GM06990 (cell line): ENCODE results near the gene DFFB.

ENCODE experiments used
- DNase-seq: peaks from one replicate; pipeline ENCODE4 v3.0.0-alpha.2; 2011; ENCODE audit not compliant: insufficient read length; ENCODE audit errors: extremely low read depth
- H3K27me3 ChIP-seq: replicated peaks from 2 replicates; pipeline ENCODE4 v1.6.0; 2011; ENCODE audit warnings: low read length; ENCODE audit not compliant: control insufficient read depth, insufficient read depth
- H3K36me3 ChIP-seq: 2 replicates; pipeline ENCODE4 v1.5.1; 2011; ENCODE audit warnings: low read length; ENCODE audit not compliant: control insufficient read depth, insufficient read depth
- H3K4me3 ChIP-seq: replicated peaks from 2 replicates; pipeline ENCODE4 v1.5.1; 2011; ENCODE audit warnings: low read depth, mild to moderate bottlenecking, control low read depth, low read length
- TF ChIP-seq, protein P1 (sequence below): IDR thresholded peaks from 2 replicates; pipeline ENCODE4 v1.5.1; 2011; ENCODE audit warnings: low read length, control low read depth, mild to moderate bottlenecking, inconsistent platforms; ENCODE audit not compliant: insufficient read depth, poor library complexity, severe bottlenecking

DFFB gene

DNA sequence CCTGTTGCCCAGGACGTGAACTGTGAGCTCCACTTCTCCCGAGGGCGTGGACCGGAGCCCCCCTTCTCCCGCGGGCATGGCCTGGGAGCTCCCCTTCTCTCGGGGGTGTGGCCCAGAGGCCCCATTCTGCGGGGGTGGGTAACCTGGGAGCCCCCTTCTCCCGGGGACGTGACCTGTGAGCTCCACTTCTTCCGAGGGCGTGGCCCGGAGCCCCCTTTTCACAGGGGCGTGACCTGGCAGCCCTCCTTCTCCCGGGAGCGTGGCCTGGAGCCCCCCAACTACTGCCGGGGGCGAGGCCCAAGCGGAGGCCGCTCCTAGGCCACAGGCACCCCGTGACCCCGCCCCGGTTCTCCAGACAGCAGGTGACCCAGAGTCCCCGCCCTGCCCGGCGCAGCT is 42.5 kb downstream of the DFFB start:
- no peaks in the 10 kb centered on the region for H3K36me3 ChIP-seq
- no peaks in the 10 kb centered on the region for H3K27me3 ChIP-seq
- peak overlapping the region; percentile 95 for H3K4me3 ChIP-seq
- TF ChIP-seq, protein P1, sequence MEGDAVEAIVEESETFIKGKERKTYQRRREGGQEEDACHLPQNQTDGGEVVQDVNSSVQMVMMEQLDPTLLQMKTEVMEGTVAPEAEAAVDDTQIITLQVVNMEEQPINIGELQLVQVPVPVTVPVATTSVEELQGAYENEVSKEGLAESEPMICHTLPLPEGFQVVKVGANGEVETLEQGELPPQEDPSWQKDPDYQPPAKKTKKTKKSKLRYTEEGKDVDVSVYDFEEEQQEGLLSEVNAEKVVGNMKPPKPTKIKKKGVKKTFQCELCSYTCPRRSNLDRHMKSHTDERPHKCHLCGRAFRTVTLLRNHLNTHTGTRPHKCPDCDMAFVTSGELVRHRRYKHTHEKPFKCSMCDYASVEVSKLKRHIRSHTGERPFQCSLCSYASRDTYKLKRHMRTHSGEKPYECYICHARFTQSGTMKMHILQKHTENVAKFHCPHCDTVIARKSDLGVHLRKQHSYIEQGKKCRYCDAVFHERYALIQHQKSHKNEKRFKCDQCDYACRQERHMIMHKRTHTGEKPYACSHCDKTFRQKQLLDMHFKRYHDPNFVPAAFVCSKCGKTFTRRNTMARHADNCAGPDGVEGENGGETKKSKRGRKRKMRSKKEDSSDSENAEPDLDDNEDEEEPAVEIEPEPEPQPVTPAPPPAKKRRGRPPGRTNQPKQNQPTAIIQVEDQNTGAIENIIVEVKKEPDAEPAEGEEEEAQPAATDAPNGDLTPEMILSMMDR: peak; percentile 24
- no peak for DNase-seq

DNA sequence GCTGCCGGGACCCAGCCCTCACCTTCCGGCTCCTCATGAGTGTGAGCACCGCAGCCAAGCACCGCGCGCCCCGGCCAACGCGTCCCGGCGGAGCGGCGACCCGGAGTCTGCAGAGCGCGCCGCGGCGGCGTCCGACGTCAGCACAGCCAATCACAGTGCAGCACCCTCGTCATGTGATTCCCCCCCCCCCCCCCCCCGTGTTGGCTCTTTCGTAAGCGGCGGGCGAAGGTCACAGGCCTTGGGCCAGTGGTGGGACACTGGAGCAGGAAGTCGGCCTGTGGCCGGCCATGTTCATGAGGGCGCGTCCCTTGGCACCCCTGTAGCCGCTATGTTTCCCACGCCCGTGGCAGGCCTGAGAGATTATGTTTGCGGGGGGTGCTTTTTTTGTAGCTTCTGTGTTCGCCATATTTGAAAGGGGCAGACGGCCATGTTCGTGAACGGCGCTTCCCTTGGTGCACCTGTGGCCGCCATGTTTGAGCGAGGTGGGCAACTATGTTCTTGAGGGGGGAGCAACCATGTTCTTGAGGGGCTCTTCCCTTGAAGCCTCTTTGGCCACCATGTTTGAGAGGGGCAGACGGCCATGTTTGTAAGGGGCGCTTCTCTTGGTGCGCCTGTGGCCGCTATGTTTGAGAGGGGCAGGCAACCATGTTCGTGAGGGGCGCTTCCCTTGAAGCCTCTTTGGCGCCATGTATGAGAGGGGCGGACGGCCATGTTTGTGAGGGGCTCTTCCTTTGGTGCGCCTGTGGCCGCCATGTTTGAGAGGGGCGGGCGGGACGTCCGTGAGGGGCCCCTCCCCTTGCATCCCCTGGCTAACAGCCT is 43.1 kb downstream of the DFFB start, which contains the start of gene C1orf174:
Gene C1orf174, minus strand, starts transcription at position 123 of the 819 bp plus-strand sequence. Its CDS starts 86 bp downstream, at position 37.
- Histone ChIP-seq H3K4me3 (peak within 1 kb of the TSS; percentile 95), H3K27me3 (no peaks in the 10 kb centered on the region), H3K36me3 (no peaks in the 10 kb centered on the region)
- peak; percentile 96 for DNase-seq
- TF ChIP-seq, protein P1: no peak

DNA sequence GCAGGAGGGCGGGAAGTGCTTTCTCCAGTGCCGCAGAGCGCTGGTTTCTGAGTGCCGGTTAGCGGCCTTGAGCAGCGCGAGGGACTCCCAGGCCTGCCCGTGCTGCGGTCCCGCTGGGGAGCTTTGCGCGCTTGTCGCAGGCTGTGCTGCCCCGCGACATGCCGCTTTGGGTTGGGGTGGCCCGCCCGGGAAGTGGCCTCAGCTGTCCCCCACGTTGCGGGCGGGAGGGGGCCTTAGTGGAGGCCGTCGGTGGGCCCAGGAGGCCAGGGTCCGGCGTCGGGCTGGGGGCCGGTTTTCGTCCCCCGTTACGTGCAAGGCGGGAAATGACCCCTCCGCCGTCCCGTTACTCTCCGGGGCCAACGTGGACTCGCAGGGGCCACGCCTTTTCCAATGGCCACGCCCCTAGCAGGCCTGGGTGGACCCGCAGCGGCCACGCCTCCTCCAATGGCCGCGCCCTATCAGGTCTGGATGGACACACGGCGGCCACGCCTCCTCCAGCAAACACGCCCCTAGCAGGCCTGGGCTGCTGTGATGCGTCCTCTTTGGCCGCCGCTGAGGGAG is 43.8 kb downstream of the DFFB start:
- H3K27me3 ChIP-seq: no peaks in the 10 kb centered on the region
- TF ChIP-seq, protein P1: no peak
- H3K36me3 ChIP-seq: no peaks in the 10 kb centered on the region
- peak overlapping the region; percentile 95 for H3K4me3 ChIP-seq
- DNase-seq: peak; percentile 95

DNA sequence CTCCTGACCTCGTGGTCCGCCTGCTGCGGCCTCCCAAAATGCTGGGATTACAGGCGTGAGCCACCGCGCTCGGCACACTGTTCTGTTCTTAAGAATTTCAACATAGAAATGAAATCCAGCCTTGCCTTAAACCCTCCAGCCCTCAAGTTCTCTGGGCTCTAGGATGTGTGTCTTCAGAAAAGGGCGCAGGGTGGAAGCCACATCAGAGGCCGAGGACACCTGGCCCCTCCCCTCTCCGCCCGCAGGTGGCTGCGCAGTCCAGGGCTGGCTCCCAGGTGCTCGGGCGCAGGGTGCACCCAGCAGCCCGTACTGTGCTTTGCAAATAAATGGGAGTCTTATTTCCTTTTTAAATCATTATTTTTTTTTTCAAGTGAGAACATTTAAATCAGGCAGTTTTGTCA is 44.8 kb downstream of the DFFB start:
- no peaks in the 10 kb centered on the region for H3K27me3 ChIP-seq
- no peaks in the 10 kb centered on the region for H3K36me3 ChIP-seq
- DNase-seq: no peak
- H3K4me3 ChIP-seq: no peak overlapping the region
- TF ChIP-seq, protein P1: no peak

DNA sequence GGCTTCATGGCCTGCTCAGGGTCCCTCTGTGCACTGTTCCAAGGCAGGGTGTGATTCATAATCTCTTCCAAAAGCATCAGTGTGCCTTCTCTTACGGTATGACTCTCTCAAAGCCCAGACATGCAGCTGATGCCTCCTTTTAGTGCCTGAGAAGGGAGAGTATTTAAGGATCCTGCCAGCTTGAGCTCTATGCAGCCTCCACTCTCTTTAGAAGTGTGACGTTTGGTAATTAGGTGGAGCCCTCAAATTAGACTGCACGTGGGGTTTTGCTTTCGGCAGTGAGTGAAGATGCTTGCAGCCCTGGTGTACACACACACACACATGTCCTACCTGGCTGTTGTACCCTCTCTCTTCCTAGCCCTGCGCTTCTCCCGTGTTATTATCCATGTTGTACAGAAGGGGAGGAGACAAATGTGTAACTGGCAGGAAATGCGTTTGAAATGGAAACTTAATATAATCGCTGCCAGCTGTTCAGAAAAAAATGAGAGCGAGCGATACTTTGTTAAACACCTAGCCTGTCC is 45.4 kb downstream of the DFFB start:
- Histone ChIP-seq H3K4me3 (no peak overlapping the region), H3K27me3 (no peaks in the 10 kb centered on the region), H3K36me3 (no peaks in the 10 kb centered on the region)
- DNase-seq: no peak
- TF ChIP-seq, protein P1: no peak
